Neural cell (in vitro differentiated cells): ENCODE data around the gene NKD1.

Source experiments
- CTCF ChIP-seq: fragments of 450-650 bp; IDR thresholded peaks from 2 replicates; pipeline ENCODE4 v1.5.1; 2014; ENCODE audit warnings: antibody characterized with exemption, mild to moderate bottlenecking, moderate library complexity; ENCODE audit not compliant: poor library complexity, severe bottlenecking
- EP300 ChIP-seq: fragments of 450-650 bp; conservative IDR thresholded peaks from 2 replicates; pipeline ENCODE4 v1.6.1; 2014; ENCODE audit warnings: antibody characterized with exemption, mild to moderate bottlenecking, moderate library complexity; ENCODE audit not compliant: poor library complexity, severe bottlenecking
- EZH2 ChIP-seq: fragments of 200-600, 300-800 bp; shearing (Covaris generic), sonication (generic); IDR thresholded peaks from 2 replicates; pipeline ENCODE4 v1.6.1; 2014; ENCODE audit warnings: antibody characterized with exemption, low read length, borderline replicate concordance, mild to moderate bottlenecking; ENCODE audit not compliant: insufficient read depth, poor library complexity, severe bottlenecking
- POLR2AphosphoS5 ChIP-seq: IDR thresholded peaks from 2 replicates; pipeline ENCODE4 v1.6.1; 2012
- RAD21 ChIP-seq: fragments of 450-650 bp; conservative IDR thresholded peaks from 2 replicates; pipeline ENCODE4 v1.6.1; 2014; ENCODE audit warnings: antibody characterized with exemption, mild to moderate bottlenecking, moderate library complexity
- TAF1 ChIP-seq: IDR thresholded peaks from 2 replicates; pipeline ENCODE4 v1.6.1; 2012; ENCODE audit warnings: low read depth

GRCh38 chr16:50620646-50621451 is 72.7 kb downstream of the NKD1 start:
- TF ChIP-seq POLR2AphosphoS5 (no peak), CTCF (no peak), EZH2 (no peak), TAF1 (no peak), RAD21 (no peak), EP300 (no peak)
